Stimulated activated naive CD8-positive, alpha-beta T cell treated with anti-CD3 and anti-CD28 coated beads, Interleukin-15, amount 100 ng/mL, for 72 hours (primary cell): Measurements from ENCODE around the gene ADAMTS8.
"Not testable (repeated sequence)": the region's sequence is repeated elsewhere in the genome, so short reads cannot be mapped to it uniquely, and the experiment has no call there.

Source experiments
- ATAC-seq: fragments of 150-1000 bp; cut with Tn5 transposase; 2 replicates; pipeline ENCODE4 v1.10.0; 2021; ENCODE audit warnings: mild to moderate bottlenecking, moderate library complexity
- DNase-seq, 2 donors: peaks; one replicate each; pipeline ENCODE4 v3.0.0; 2021 to 2022
- H3K27ac Mint-ChIP-seq, 2 donors: one replicate each; pipeline ENCODE4 v1.8.0; 2022; ENCODE audit warnings: mild to moderate bottlenecking in 2 of 2, mixed read lengths in 2 of 2, moderate library complexity in 2 of 2
- H3K27me3 Mint-ChIP-seq: one replicate; pipeline ENCODE4 v1.8.0; 2022; ENCODE audit warnings: mixed read lengths
- H3K4me1 Mint-ChIP-seq: one replicate; pipeline ENCODE4 v1.8.0; 2022; ENCODE audit warnings: mild to moderate bottlenecking, mixed read lengths
- H3K4me3 Mint-ChIP-seq, 2 donors: one replicate each; pipeline ENCODE4 v1.8.0; 2022; ENCODE audit warnings: mild to moderate bottlenecking in 2 of 2, mixed read lengths in 2 of 2, moderate library complexity in 1 of 2
- H3K9me3 Mint-ChIP-seq, 2 donors: one replicate each; pipeline ENCODE4 v1.8.0; 2022; ENCODE audit warnings: mixed read lengths in 2 of 2

ADAMTS8 gene

GRCh38 chr11:130449996-130450769 is 21.8 kb upstream of the ADAMTS8 start:
- ATAC-seq, result no peak
- Mint-ChIP-seq H3K9me3 (no peaks in the 10 kb centered on the region), H3K27ac (no peak overlapping the region), H3K4me3 (peak overlapping the region in 1 of 2 donors; percentile 62), H3K27me3 (peaks cover 72% of the 10 kb centered on the region), H3K4me1 (peaks cover 19% of the 10 kb centered on the region)
- no peak for DNase-seq

- Mint-ChIP-seq H3K9me3 (no peaks in the 10 kb centered on the region), H3K27me3 (peaks cover 66% of the 10 kb centered on the region), H3K4me3 (peak overlapping the region; percentile 47 to 71), H3K4me1 (peaks cover 19% of the 10 kb centered on the region), H3K27ac (no peak overlapping the region)
- no peak for ATAC-seq
- DNase-seq, result no peak
Measured at GRCh38 chr11:130449310-130449990, 21.0 kb upstream of the ADAMTS8 start.

- DNase-seq (peak; percentile 27 to 37), ATAC-seq (peak; percentile 74)
- Mint-ChIP-seq H3K9me3 (no peaks in the 10 kb centered on the region), H3K27ac (no peak within 1 kb of the TSS), H3K4me1 (peaks cover 19% of the 10 kb centered on the region), H3K4me3 (peak within 1 kb of the TSS; percentile 66 to 77), H3K27me3 (peaks cover 59% of the 10 kb centered on the region)
Measured at GRCh38 chr11:130448416-130449309, 20.3 kb upstream of the ADAMTS8 start, which contains the start of gene ADAMTS15. Gene ADAMTS15 (plus strand): TSS chr11:130448645. CDS start chr11:130448974, 329 bp downstream.

GRCh38 chr11:130448039-130448415 is 19.6 kb upstream of the ADAMTS8 start:
- no peak for ATAC-seq
- Mint-ChIP-seq H3K27ac (no peak overlapping the region), H3K4me3 (peak overlapping the region; percentile 66 to 77), H3K27me3 (peaks cover 59% of the 10 kb centered on the region), H3K9me3 (no peaks in the 10 kb centered on the region), H3K4me1 (peaks cover 19% of the 10 kb centered on the region)
- DNase-seq, result no peak

- Mint-ChIP-seq H3K4me3 (no peak overlapping the region), H3K4me1 (peaks cover 23% of the 10 kb centered on the region), H3K9me3 (no peaks in the 10 kb centered on the region), H3K27ac (no peak overlapping the region), H3K27me3 (peaks cover 46% of the 10 kb centered on the region)
- no peak for ATAC-seq
- no peak for DNase-seq
Measured at GRCh38 chr11:130445788-130446187, 17.4 kb upstream of the ADAMTS8 start.

- DNase-seq (no peak), ATAC-seq (no peak)
- H3K9me3 Mint-ChIP-seq, result no peaks in the 10 kb centered on the region
- no peak overlapping the region for H3K27ac Mint-ChIP-seq
- H3K4me1 Mint-ChIP-seq, result peaks cover 28% of the 10 kb centered on the region
- peaks cover 27% of the 10 kb centered on the region for H3K27me3 Mint-ChIP-seq
- H3K4me3 Mint-ChIP-seq, result no peak overlapping the region
Measured at GRCh38 chr11:130442737-130443136, 14.3 kb upstream of the ADAMTS8 start.

GRCh38 chr11:130441719-130442118 is 13.3 kb upstream of the ADAMTS8 start:
- no peak for ATAC-seq

GRCh38 chr11:130439876-130440275 is 11.5 kb upstream of the ADAMTS8 start:
- no peak for ATAC-seq
- peaks cover 16% of the 10 kb centered on the region for H3K27me3 Mint-ChIP-seq
- H3K4me1 Mint-ChIP-seq, result peaks cover 29% of the 10 kb centered on the region
- DNase-seq, result no peak
- H3K4me3 Mint-ChIP-seq, result no peak overlapping the region
- H3K27ac Mint-ChIP-seq, result no peak overlapping the region
- H3K9me3 Mint-ChIP-seq, result no peaks in the 10 kb centered on the region

More at GRCh38 chr11:130441719-130442118, 13.3 kb upstream of the ADAMTS8 start:
- Mint-ChIP-seq H3K9me3 (no peaks in the 10 kb centered on the region), H3K27ac (no peak overlapping the region), H3K27me3 (peaks cover 22% of the 10 kb centered on the region), H3K4me1 (peaks cover 29% of the 10 kb centered on the region), H3K4me3 (no peak overlapping the region)
- no peak for DNase-seq

GRCh38 chr11:130439160-130439519 is 10.7 kb upstream of the ADAMTS8 start:
- Mint-ChIP-seq H3K9me3 (no peaks in the 10 kb centered on the region), H3K27me3 (peaks cover 16% of the 10 kb centered on the region), H3K4me3 (peak overlapping the region; percentile 2 to 43), H3K4me1 (peaks cover 29% of the 10 kb centered on the region), H3K27ac (peak overlapping the region; percentile 72 to 89)
- ATAC-seq (peak; percentile 67), DNase-seq (peak in 1 of 2 donors; percentile 49)

GRCh38 chr11:130438401-130439159 is 10.2 kb upstream of the ADAMTS8 start:
- H3K27ac Mint-ChIP-seq, result peak overlapping the region; percentile 34 to 89
- peaks cover 29% of the 10 kb centered on the region for H3K4me1 Mint-ChIP-seq
- peak; percentile 14 for ATAC-seq
- H3K9me3 Mint-ChIP-seq, DNase-seq: not testable (repeated sequence)
- peak overlapping the region; percentile 2 to 43 for H3K4me3 Mint-ChIP-seq
- peaks cover 16% of the 10 kb centered on the region for H3K27me3 Mint-ChIP-seq

GRCh38 chr11:130437848-130438247 is 9.4 kb upstream of the ADAMTS8 start:
- H3K4me3 Mint-ChIP-seq, result no peak overlapping the region
- H3K27ac Mint-ChIP-seq, result no peak overlapping the region
- ATAC-seq (no peak), DNase-seq (no peak)
- no peaks in the 10 kb centered on the region for H3K9me3 Mint-ChIP-seq
- peaks cover 29% of the 10 kb centered on the region for H3K4me1 Mint-ChIP-seq
- H3K27me3 Mint-ChIP-seq, result peaks cover 16% of the 10 kb centered on the region

- no peak for ATAC-seq
- Mint-ChIP-seq H3K4me1 (peaks cover 24% of the 10 kb centered on the region), H3K4me3 (no peak overlapping the region), H3K27me3 (peaks cover 20% of the 10 kb centered on the region), H3K27ac (no peak overlapping the region), H3K9me3 (no peaks in the 10 kb centered on the region)
- no peak for DNase-seq
Measured at GRCh38 chr11:130436171-130436570, 7.8 kb upstream of the ADAMTS8 start.

- ATAC-seq, result no peak
- no peak for DNase-seq
- Mint-ChIP-seq H3K27ac (peak overlapping the region in 1 of 2 donors; percentile 1), H3K4me1 (peaks cover 24% of the 10 kb centered on the region), H3K4me3 (no peak overlapping the region), H3K27me3 (peaks cover 25% of the 10 kb centered on the region), H3K9me3 (no peaks in the 10 kb centered on the region)
Measured at GRCh38 chr11:130435671-130436070, 7.3 kb upstream of the ADAMTS8 start.

- Mint-ChIP-seq H3K27me3 (peaks cover 28% of the 10 kb centered on the region), H3K9me3 (no peaks in the 10 kb centered on the region), H3K4me1 (peaks cover 20% of the 10 kb centered on the region), H3K4me3 (no peak overlapping the region), H3K27ac (no peak overlapping the region)
- DNase-seq (peak; percentile 63 to 70), ATAC-seq (peak; percentile 81)
Measured at GRCh38 chr11:130434521-130435223, 6.3 kb upstream of the ADAMTS8 start.
